GM18909 (cell line): ENCODE measurements around the gene P2RY12.

ENCODE experiments used
- ATAC-seq: cut with Tn5 transposase; IDR thresholded peaks from one replicate; pipeline ENCODE4 v1.9.1; 2021; ENCODE audit warnings: mild to moderate bottlenecking; ENCODE audit not compliant: unreplicated experiment, poor library complexity

The P2RY12 gene

GRCh38 chr3:151314137-151314536, 70.4 kb downstream of the P2RY12 start:
- no peak for ATAC-seq

GRCh38 chr3:151312972-151313371, 71.6 kb downstream of the P2RY12 start:
- no peak for ATAC-seq

GRCh38 chr3:151309566-151309965, 75.0 kb downstream of the P2RY12 start:
- no peak for ATAC-seq

GRCh38 chr3:151307583-151308488, 76.7 kb downstream of the P2RY12 start:
- ATAC-seq: no peak

- no peak for ATAC-seq
Measured at GRCh38 chr3:151307131-151307530, 77.4 kb downstream of the P2RY12 start.

GRCh38 chr3:151306168-151306810, 78.3 kb downstream of the P2RY12 start:
- ATAC-seq: no peak

GRCh38 chr3:151305775-151306151, 78.8 kb downstream of the P2RY12 start:
- ATAC-seq: no peak

- no peak for ATAC-seq
Measured at GRCh38 chr3:151305060-151305774, 79.3 kb downstream of the P2RY12 start.

- ATAC-seq: no peak
Measured at GRCh38 chr3:151303751-151304150, 80.8 kb downstream of the P2RY12 start.

GRCh38 chr3:151301787-151302186, 82.8 kb downstream of the P2RY12 start:
- no peak for ATAC-seq

GRCh38 chr3:151300539-151300938, 84.0 kb downstream of the P2RY12 start:
- no peak for ATAC-seq

GRCh38 chr3:151299006-151299405, 85.5 kb downstream of the P2RY12 start:
- no peak for ATAC-seq

GRCh38 chr3:151297429-151297828, 87.1 kb downstream of the P2RY12 start:
- ATAC-seq: no peak

- ATAC-seq: no peak
Measured at GRCh38 chr3:151296226-151296625, 88.3 kb downstream of the P2RY12 start.

- ATAC-seq: no peak
Measured at GRCh38 chr3:151293127-151293526, 91.4 kb downstream of the P2RY12 start.

GRCh38 chr3:151290673-151291072, 93.9 kb downstream of the P2RY12 start:
- ATAC-seq: no peak

GRCh38 chr3:151289445-151289844, 95.1 kb downstream of the P2RY12 start:
- ATAC-seq: no peak
